NCI-H2107 (cell line): ENCODE data around the gene CPEB4.

Experiments
- DNase-seq: peaks from one replicate; lab custom pipeline; 2025; lab: John Stamatoyannopoulos, UW

The CPEB4 gene

DNA sequence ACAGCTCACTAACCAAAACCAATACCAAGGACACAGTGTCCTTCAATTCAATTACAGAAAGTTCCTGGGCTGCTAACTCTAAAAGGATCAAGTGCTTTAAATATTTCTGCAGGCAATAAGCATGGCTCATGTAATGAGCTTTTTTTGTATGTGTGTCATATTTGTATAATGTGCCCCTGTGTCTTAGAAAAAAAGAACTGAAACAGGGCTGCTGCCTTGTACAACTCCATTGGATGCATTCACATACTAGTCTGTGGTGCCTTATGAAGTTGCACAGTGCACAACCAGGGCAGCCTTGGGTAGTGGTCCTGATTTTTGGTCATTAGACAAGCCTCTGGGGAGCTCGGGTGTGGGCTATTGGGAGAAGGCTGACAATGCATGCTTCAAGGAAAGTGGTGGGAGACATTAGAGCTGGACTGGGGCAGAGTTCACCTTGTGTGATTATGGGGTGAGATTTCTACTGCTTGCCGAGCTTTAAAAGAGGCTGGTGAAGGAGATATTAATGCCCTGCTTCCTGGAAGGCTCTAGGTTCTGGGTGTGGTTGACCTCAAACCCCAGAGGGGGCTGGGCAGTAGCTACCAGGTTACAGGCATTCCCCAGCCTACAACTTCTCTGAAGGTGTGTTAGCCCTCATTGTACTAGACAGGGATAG is 3.6 kb upstream of the CPEB4 start:
- DNase-seq, result no peak

DNA sequence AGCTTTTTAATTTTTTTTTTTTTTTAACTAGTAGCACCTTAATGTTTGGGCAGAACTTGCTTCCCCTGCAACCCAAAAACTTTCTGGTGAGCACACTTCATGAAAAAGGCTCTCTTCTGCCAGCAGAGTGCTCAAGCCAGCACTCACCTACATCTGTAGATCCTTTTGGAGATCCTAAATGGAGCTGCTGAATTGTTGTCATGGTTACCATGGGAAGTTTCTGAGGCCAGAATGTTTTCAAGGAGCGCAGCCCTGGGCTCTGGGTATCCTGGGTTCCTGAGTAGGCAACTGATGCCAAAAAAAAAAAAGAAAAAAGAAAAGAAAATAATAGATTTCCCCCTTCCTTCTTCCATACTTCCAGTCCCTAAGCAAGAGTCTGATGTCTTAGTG is 3.1 kb upstream of the CPEB4 start:
- DNase-seq, result no peak

DNA sequence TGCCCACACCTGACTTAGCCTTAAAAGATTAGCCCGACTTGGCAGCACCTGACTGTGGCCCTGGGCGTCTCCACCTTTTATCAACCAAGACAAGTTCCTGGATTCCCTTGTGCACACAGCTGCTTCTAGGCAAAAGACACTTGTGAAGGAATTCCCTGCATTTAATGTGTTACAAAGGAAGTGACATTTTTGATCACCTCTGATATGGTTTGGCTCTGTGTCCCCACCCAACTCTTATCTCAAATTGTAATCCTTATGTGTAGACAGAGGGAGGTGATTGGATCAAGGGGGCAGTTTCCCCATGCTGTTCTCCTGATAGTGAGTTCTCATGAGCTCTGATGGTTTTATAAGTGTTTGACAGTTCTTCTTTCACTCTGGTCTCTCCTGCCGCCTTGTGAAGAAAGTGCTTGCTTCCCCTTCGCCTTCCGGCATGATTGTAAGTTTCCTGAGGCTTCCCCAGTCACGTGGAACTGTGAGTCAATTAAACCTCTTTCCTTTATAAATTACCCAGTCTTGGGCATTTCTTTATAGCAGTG is 2.6 kb upstream of the CPEB4 start:
- no peak for DNase-seq

DNA sequence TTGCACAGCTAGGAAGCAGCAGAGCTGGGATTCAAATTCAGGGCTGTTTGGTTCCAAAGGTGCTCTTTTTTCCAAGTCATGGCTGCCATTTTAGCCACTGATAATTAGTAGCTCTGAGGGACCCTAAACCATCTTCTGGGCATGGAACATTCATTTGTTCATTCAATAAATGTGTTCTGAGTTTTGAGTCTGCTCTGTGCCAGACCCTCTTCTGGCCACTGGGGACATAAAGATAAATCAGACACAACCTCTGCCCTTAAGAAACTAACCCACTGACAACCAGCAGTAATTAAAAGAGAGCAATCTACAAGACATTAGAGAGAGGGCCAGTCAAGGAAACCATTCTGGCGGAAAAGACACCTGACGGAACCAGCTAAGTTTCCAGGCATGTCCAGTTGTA is 2.0 kb upstream of the CPEB4 start:
- DNase-seq, result no peak

DNA sequence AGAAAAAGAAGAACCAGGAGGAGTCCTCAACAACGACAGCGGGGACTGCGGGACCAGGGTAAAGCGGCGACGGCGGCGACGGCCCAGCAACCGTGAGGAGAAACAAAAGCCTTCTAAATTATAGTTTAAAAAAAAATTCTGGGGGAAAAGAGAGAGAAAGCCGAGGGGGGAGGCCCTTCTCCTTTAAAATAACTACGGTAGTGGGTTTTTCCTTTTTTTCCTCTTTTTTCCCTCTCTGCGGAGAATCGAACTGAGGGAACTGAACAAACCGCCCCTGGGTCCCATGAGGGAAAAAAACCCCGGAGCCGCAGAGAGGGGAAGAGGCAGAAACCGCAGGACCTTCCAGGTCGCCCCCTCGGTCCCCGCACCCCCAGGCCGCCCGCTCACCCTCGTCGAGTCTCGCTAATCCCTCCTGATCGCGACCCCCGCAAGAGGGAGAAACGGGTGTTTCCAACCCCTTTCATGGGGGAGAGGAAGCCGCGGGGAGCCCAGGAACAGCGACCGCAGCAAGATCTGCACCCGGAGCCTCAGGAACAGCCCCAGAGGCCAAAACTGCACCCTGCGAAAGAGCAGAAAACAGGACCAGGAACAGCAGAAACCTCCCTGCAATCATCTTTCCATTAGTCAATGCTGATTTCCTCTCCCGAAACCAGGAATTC is 453 bp downstream of the CPEB4 start:
- no peak for DNase-seq

DNA sequence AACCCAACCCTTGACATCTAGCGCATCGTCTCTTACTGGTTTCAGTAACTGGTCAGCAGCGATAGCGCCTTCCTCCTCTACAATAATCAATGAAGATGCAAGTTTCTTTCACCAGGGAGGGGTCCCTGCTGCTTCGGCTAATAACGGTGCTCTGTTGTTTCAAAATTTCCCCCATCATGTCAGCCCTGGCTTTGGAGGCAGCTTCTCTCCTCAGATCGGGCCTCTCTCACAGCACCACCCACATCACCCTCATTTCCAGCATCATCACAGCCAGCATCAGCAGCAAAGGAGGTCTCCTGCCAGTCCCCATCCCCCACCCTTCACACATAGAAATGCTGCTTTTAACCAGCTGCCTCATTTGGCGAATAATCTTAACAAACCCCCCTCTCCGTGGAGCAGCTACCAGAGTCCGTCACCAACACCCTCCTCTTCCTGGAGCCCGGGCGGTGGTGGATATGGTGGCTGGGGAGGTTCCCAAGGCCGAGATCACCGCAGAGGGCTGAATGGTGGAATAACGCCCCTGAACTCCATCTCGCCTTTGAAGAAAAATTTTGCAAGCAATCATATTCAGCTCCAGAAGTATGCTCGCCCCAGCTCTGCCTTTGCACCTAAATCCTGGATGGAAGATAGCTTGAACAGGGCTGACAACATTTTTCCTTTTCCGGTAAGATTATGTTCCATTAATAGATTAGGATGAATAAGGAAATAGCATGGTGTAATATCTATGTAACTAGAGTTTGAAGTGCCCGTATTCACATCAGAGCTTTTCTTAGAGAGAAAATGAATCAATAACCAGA is 2.2 kb downstream of the CPEB4 start:
- DNase-seq, result no peak

DNA sequence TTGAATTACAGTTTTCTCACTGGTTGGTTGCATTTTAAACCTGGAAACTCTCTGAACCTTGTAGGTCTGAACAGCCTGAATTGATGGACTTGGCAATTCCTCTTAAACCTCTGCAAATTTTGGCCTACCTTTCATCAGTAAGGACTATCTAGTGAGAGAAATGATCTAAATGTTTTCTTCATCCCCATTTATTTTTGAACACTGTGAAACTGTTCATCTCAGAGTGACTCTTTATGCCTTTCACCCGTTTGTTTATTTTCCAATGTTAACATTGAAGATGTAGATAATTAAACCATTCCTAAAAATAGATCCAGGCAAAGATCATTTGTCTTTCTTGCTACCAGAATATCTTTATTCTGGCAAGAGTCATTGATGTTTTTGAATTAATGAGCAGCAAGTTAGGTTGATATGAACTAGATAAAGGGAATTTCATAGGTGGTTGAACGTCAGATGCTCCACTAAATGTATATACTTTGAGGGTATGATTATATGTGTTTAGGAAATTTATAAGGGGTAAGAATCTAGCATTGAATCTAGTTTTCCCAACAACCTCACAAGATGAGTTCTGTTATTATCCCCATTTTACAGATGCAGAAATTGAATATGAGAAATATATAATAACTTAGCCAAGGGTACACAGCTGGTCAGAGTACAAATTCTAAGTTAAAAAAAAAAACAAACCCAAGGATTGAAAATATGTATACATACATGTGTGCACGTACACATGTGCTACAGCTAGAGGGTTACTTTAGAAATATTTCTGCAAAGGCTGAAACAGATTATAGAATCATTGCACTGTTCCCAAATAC is 3.4 kb downstream of the CPEB4 start:
- DNase-seq, result no peak

DNA sequence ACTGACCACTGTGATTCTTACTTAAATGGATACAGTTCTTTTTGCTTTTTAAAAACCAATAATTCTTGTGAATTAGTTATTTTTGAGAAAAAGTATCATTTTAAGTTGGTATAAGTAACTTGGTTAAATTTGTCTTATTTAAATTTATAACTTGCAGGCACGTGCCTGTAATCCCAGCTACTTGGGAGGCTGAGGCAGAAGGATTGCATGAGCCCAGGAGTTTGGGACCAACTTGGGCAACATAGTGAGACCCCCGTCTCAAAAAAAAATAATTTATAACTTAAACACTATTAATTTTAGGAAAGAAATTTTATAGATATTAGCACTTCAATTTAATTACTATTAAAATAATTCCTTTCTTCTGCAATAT is 5.0 kb downstream of the CPEB4 start:
- DNase-seq, result no peak

DNA sequence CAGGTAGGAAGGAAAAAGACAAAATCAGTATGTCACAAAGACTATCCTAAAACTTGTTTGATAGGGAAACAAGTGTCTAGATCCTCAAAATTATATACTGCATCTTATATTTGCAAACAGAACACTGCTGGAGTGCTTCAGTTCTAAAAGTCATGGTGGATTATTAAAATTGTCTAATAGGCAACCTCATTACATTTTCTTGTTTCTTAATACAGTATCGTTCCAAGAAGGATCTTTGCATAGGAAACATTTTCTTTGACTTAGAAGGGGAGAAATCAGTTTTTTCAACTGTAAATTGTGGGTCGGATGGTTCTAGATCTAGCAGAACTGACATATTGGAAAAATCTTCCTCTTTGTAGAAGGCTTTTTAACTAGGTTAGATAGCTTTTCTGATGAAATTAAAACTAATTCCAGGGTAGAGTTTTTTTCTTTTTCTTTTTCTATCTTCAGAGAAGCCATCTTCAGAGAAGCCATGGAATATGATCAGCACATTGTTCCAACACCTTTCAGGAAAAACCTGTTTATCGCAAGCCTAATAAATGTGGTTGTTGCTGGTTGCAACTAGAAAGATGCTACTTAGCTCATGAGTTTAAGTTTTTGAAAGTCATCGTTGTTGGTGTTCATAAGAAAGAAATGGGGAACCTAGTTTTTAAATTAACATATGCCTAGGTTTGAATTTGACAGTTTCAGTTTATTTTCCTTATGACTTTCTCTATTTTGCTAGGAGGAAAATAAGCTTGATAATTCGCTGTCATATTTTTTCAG is 7.4 kb downstream of the CPEB4 start:
- DNase-seq, result no peak

DNA sequence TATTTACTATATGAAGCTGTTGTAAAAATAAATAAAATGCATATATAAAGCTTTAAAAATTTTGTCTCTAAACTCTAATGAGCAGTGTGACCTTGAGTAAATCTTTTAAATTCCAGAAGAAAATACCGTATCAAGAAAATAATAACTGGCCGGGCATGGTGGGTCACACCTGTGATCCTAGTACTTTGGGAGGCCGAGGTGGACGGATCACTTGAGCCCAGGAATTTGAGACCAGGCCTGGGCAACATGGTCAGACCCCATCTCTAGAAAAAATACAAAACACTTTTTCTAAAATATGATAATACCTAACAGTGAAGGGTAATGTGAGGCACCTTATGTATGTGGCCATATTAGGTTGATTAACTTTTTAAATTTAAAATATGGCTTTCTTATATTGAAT is 8.5 kb downstream of the CPEB4 start:
- DNase-seq, result no peak

DNA sequence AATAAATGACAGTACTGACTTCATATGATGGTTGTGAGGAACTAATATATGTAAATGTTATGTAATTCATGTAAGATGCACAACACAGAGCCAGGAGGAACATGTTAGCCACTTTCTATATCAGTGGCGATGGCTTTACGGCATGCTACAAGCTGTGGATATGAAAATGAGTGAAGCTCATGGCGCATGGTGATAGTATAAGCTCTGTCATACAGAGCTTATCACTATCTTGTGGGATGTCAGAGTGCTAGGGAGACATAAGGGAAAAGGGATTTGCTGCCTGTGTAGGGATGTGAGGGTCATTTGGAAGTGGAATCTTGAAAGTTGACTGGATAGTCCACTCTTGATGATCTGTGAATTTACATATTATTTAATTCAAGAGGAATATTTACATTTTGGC is 13.6 kb downstream of the CPEB4 start:
- DNase-seq, result no peak

DNA sequence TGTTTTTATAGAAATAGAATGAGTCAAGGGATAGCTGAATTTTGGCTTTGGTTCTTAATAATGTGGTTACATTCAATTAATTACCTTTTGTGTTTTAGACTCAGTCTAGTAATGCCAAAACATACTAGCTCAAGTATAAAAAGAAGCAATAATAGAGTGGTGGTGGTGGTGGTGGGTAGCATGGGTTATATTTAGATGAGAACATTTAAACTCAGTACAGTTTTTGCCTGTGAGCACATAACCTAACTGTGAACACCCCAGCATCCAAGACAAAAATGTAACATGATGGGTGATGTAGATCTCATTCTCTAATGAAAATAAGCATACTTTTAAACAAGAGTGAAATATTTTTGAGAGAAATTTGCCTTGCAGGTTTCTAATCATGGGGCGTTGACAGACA is 14.2 kb downstream of the CPEB4 start:
- DNase-seq, result no peak

DNA sequence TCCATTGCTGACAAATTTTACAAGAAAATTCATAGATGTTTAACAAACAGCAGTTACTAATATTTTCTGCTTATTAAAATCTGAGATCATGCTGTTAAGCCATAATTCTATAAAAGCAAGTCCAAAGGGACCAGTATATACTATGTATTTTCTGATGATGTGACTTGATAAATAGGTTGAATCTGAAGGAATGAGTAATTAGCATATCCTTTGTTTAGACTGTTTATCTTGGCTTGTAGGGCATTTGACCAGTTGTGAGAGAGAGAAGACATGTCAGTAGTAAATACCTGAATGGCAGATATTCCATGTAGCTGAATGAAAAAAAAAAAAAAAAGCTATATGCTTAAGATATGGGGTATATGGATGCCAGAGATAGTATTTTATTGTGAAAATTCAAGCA is 14.6 kb downstream of the CPEB4 start:
- DNase-seq, result no peak

DNA sequence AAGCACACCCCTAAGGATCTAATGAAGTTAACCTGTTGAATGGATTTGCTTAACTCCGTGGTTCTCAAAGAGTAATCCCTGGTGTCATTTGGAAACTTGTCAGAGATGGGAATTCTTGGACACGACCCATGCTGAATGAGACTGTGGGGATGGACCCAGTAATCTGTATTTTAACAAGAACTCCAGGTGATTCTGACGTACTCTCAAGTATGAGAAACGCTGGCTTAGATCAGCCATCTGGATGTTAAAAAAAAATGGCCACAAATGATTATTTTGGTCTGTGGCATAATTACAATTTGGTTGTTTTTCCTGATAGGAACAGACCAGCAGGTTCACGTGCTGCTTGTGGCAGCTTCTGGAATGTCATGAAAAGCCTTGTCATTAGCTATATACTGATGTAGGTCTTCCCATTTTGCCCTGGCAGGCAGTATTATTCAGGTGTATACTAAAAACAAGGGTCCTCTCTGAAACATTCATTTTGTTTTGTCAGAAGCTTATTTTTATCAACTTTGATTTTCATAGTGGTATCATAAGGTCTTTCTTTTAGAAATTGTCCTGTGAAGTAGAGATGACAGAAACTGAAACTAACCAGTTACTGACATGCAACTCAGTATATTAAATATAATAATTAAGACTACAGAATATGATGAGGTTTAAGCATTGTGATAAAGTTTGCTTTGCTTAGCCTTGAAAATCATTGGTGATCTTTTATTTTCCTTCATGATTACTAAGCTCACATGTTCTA is 15.4 kb downstream of the CPEB4 start:
- DNase-seq, result no peak

DNA sequence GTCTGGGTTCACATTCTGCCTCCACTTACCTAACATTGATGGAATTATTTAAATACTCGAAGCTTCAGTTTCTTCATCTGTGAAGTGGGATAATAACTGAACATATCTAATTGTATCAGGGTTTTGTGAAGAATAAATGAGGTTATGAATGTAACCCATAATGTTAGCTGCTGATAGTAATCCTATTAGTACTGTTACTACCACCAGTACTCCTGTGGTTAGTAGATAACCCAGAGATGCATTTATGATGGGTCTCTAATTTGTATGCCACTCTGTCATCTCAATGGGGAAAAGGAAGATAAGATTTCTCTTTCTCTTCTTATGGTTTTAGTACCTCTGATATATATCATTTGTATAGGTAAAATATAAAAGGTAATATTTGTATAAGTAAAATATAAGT is 16.0 kb downstream of the CPEB4 start:
- no peak for DNase-seq

DNA sequence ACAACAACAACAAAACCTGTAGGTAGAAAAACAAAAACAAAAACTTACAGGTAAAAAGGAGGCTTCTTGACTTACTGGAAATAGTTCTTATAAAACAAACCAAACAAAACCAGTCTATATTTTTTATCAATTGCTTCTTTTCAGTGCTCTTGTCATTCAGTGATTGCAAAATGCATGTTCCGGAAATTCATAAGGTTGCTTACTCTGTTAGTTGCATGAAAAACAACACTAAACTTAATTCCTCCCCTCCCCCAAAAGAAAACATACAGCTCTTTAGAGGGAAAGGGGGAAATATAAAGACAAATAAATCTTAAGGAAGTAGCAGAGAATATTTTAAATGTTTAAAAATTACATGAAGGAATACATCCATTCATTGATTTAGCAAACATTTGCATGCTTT is 19.1 kb downstream of the CPEB4 start:
- DNase-seq, result no peak

DNA sequence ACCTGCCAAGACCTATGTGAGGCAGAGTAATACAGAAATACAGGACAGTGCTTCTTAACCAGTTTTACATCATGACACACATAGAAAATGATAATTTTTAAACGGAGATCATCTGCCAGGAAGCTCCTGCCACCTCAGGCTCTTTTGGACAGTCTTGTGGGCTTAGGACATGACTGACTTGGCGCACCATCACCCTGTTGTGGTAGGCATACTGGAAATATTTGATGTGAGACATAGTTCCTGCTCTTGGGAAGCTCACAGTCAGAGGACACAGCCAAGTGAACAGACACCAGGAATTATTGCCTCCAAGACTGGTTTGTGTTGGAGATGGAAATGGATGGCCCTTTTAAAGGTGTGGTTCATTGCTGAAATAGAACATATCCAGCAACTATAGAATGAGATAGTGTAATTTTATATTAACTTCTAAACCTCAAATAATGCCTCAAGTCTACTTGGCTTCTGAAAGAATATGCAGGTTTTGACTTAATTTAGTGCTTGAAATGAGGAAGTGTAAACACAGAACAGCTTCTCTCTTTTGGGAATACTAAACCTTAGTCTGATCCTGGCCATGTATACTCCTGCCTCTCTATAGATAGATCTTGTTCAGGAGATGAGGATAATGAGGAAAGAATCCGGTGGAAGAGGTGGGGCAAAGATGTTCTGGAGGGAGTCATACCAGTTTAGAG is 19.7 kb downstream of the CPEB4 start:
- DNase-seq, result no peak

DNA sequence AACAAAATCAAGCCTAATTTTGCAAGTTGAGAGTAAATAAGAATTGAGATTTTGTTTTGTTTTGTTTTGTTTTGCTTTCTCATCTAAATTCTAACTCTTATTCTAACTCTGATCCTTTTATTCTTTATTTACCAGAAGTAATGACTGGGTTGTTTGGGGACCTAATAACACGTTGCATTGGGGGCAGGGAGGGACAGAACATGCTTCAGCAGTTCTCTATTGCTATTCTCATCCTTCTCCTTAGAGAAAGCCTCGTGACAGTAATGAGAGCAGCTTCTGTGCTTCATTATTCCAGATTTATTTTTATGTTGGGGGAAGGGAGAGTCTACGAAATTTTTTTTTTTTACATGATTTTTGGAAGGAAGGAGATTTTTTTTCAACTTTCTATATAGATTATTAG is 21.1 kb downstream of the CPEB4 start:
- DNase-seq, result no peak

DNA sequence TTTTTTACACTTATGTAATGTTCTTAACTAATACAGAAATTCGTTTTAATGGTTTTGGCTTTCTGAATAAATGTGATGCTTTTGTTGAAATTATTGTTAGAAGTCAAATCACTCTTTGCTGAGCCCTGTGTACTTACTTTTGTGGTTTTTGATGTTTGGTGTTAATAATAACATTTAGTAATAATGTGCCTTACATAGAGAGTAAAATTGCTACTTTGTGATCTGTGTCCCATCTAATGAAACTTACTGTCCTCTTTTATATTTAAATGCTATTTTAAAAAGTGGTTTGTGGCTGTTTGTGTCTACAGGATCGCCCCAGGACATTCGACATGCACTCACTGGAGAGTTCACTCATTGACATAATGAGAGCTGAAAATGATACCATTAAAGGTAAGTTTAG is 22.1 kb downstream of the CPEB4 start:
- no peak for DNase-seq

DNA sequence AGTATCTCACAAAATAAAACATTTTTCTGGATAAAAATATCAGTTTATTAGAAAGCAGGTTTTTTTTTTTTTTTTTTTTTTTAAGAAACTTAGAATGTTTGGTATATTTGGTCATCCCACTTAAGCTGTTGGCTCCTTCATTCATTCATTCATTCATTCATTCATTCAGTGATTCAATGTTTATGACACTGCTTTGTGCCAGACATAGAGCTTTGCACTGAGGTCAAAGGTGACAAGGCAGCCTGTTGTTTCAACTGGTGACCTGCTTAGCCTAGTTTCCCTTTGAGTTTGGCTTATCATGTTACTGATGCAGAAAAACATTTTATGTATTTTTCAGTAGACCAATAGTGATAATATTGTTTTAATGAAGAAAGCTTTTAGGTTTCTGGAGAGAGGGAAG is 23.5 kb downstream of the CPEB4 start:
- DNase-seq, result no peak
